Body of pancreas (tissue), 4 donors: ENCODE data around the gene SSBP4. TPM values are rescaled to one million over a fixed set of nuclear protein-coding genes. Genes with fewer than 3 reads are reported as not detected.

ENCODE experiments used
- ATAC-seq: fragments of 150-250 bp; one replicate; pipeline ENCODE4 v1.9.1; 2016
- DNase-seq, 4 donors: peaks; one replicate each; pipeline ENCODE4 v3.0.0-alpha.2; 2019
- H3K27ac ChIP-seq, 4 donors: fragments of 200-600 bp; sonication (generic); 1 replicate in 3 of 4; 2 replicates in 1 of 4; pipeline versions ENCODE4 v1.5.1 to v1.6.1; 2016 to 2019; ENCODE audit warnings: mild to moderate bottlenecking in 1 of 4, mixed read lengths in 1 of 4, moderate library complexity in 1 of 4
- H3K27me3 ChIP-seq, 2 donors: fragments of 200-600 bp; sonication (generic); one replicate each; pipeline ENCODE4 v1.6.0; 2016; ENCODE audit warnings: mild to moderate bottlenecking in 1 of 2
- H3K36me3 ChIP-seq, 2 donors: fragments of 200-600 bp; sonication (generic); replicated peaks in 1 of 2; 2 replicates each; pipeline ENCODE4 v1.5.1; 2016; ENCODE audit warnings: low read depth in 2 of 2; ENCODE audit not compliant: insufficient read depth in 1 of 2
- H3K4me1 ChIP-seq: fragments of 200-600 bp; sonication (generic); one replicate; pipeline ENCODE4 v1.6.0; 2016
- H3K4me3 ChIP-seq, 2 donors: fragments of 200-600 bp; sonication (generic); 1 replicate in 1 of 2; 2 replicates in 1 of 2; pipeline ENCODE4 v1.5.1; 2016 to 2019
- H3K9me3 ChIP-seq, 3 donors: fragments of 200-600 bp; sonication (generic); 1 replicate in 2 of 3; 2 replicates in 1 of 3; pipeline ENCODE4 v1.5.1; 2016
- CTCF ChIP-seq, 7 experiments: fragments of 450-650 bp in 4 of 7; fragments of 200-600 bp in 3 of 7; sonication (generic) in 3 of 7; IDR thresholded peaks; one replicate each; pipeline ENCODE4 v1.5.1; 2016 to 2019; ENCODE audit warnings: antibody characterized with exemption in 7 of 7
- POLR2A ChIP-seq, 3 donors: fragments of 450-650 bp; IDR thresholded peaks; one replicate each; pipeline ENCODE4 v1.6.1; 2016; ENCODE audit warnings: antibody characterized with exemption in 3 of 3, mild to moderate bottlenecking in 2 of 3
- WGBS, 2 donors: methylation state at CpG; one replicate each; pipeline ENCODE4 v1.1.5; 2017; 5-methylcytosine and 5-hydroxymethylcytosine counted together
- intact Hi-C: fragments of 100-400 bp; cut with DNase I; formaldehyde crosslinking; loops from one replicate; pipeline ENCODE4 v1.15.1; 2023
- total RNA-seq, 2 donors: library from RNA; depleted of rRNA; stranded (reverse); fragments of >200 nt; gene quantifications; one replicate each; pipeline ENCODE4 v1.1.0, GENCODE V29; 2016

Gene SSBP4
- total RNA-seq, 2 donors from 2014 or later, result 50.1 to 63.9 TPM

DNA sequence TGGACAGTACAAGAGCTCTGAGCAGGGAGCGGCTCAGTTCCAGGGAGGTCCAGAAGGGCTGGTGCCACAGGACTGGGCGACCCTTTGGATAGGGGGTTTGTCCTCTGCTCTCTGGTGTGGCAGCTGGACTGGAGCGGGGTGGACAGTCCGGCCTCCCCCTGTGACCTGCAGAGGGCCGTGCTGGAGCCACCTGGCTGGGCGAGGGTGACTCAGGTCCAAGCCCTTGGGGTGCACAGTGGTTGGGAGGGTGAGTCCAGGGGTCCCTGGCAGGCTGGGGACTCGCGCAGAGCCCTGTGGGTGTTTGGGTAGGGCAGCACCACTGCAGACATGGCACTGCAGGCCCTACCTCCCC, 7.2 kb downstream of the SSBP4 start:
- no peak overlapping the region for H3K4me3 ChIP-seq
- 85% methylated on average over 8 of the region's 8 CpGs; no CpG with 5 or more reads in 1 of the 2 donors for WGBS, 2 donors
- intact Hi-C loops, result no loop called here
- H3K36me3 ChIP-seq, result no peaks in the 10 kb centered on the region
- no peaks in the 10 kb centered on the region for H3K27me3 ChIP-seq
- ATAC-seq, result no peak
- DNase-seq, result no peak
- no peak for TF ChIP-seq CTCF (IDR thresholded peaks at IDR 0.05)
- TF ChIP-seq POLR2A (IDR thresholded peaks at IDR 0.05), result no peak
- no peaks in the 10 kb centered on the region for H3K9me3 ChIP-seq
- H3K4me1 ChIP-seq, result peaks cover 29% of the 10 kb centered on the region
- H3K27ac ChIP-seq, result no peak overlapping the region

- Histone ChIP-seq H3K27ac (no peak overlapping the region), H3K36me3 (no peaks in the 10 kb centered on the region), H3K9me3 (no peaks in the 10 kb centered on the region), H3K27me3 (no peaks in the 10 kb centered on the region), H3K4me3 (no peak overlapping the region), H3K4me1 (peaks cover 27% of the 10 kb centered on the region)
- TF ChIP-seq CTCF (IDR thresholded peaks at IDR 0.05) (no peak), POLR2A (IDR thresholded peaks at IDR 0.05) (no peak)
- no peak for DNase-seq
- 76 to 83% methylated on average over 13 to 16 of the region's 16 CpGs for WGBS, 2 donors
- intact Hi-C loops, result no loop called here
- no peak for ATAC-seq
Measured at GRCh38 chr19:18427080-18427742, 8.0 kb downstream of the SSBP4 start.

DNA sequence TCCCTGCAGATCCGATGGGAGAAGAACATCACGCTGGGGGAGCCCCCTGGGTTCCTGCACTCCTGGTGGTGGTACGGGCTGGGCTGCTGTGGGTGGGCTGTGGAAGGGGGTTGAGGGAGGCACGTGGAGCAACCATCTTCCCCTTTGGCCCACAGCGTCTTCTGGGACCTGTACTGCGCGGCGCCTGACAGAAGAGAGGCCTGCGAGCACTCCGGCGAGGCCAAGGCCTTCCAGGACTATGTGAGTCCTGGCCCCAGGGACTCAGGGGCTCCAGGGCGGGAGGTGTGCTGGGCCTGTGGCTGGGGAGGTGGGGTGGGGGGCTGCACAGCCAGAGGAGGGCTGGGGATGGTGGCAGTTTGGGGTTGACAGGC, 8.5 kb downstream of the SSBP4 start:
- Histone ChIP-seq H3K4me1 (peaks cover 27% of the 10 kb centered on the region), H3K9me3 (no peaks in the 10 kb centered on the region), H3K4me3 (no peak overlapping the region), H3K27ac (no peak overlapping the region), H3K36me3 (no peaks in the 10 kb centered on the region), H3K27me3 (no peaks in the 10 kb centered on the region)
- no peak for DNase-seq
- ATAC-seq, result no peak
- 85 to 86% methylated on average over 4 to 11 of the region's 12 CpGs for WGBS, 2 donors
- TF ChIP-seq POLR2A (IDR thresholded peaks at IDR 0.05) (no peak), CTCF (IDR thresholded peaks at IDR 0.05) (no peak)
- intact Hi-C loops, result no loop called here

DNA sequence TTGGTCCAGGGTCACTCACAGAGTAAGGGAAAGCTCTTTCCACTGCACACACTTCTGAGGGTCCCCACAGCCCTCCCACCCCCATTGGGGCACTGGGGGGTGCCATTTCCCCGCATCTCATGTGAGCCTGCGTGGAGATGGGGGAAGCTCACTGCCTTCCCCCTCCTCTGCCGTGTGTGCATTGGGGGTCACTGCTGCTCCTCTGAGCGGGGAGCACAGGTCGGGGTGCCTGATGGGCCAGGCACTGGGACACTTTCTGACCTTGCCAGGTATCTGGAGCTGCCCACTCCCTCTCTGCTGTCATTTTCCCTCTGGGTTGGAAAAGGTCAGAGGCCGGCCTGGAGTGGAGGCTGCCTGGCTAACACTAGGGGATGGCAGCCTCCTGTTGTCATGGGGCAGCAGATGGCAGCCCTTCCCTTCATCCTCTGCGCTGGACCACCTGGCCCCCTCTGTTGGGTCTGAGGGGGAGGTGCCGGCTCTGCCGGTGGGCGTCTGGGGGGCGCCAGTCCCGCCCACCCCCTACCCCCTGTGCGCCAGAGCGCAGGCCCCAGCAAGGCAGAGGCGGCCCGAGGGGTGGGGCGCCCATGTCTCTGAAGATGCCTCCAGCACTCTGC, 9.1 kb downstream of the SSBP4 start:
- no peaks in the 10 kb centered on the region for H3K36me3 ChIP-seq
- DNase-seq, result no peak
- H3K27me3 ChIP-seq, result no peaks in the 10 kb centered on the region
- H3K27ac ChIP-seq, result peak overlapping the region in 2 of 4 donors; percentile 57 to 69
- WGBS, 2 donors, result 76 to 100% methylated on average over 5 to 17 of the region's 17 CpGs
- H3K4me3 ChIP-seq, result no peak overlapping the region
- no peak for TF ChIP-seq CTCF (IDR thresholded peaks at IDR 0.05)
- TF ChIP-seq POLR2A (IDR thresholded peaks at IDR 0.05), result no peak
- intact Hi-C loops, result no loop called here
- no peaks in the 10 kb centered on the region for H3K9me3 ChIP-seq
- H3K4me1 ChIP-seq, result peaks cover 32% of the 10 kb centered on the region
- no peak for ATAC-seq
